IMR-90 (cell line): Measurements from ENCODE around the gene ARID3C. TPM values are rescaled to one million over a fixed set of nuclear protein-coding genes. Genes with fewer than 3 reads are reported as not detected.

Source experiments
- ATAC-seq: fragments of 200-7000 bp; cut with Tn5 transposase; 2 replicates; pipeline ENCODE4 v1.9.1; 2020; ENCODE audit warnings: low read depth, mild to moderate bottlenecking, moderate library complexity
- BruUV-seq: library from RNA; stranded (reverse); fragments of 400-500 nt; replicated peaks from 2 replicates; lab custom pipeline; 2021; lab: Mats Ljungman, UMichigan
- CTCF ChIA-PET: fragments of 300-600 bp; formaldehyde crosslinking; extraction: SDS; loops from one replicate; lab custom pipeline; 2021; ENCODE audit warnings: antibody characterized with exemption; lab: Yijun Ruan, JAX
- POLR2A ChIA-PET: fragments of 300-600 bp; sonication (Branson Sonifier 250); formaldehyde crosslinking; loops from one replicate; lab custom pipeline; 2022; ENCODE audit warnings: antibody characterized with exemption; ENCODE audit not compliant: unreplicated experiment; lab: Charles Lee
- DNase-seq: peaks from one replicate; pipeline ENCODE4 v3.0.0; 2013
- H2AFZ ChIP-seq: replicated peaks from 2 replicates; pipeline ENCODE3; 2013; ENCODE audit warnings: low read length, mild to moderate bottlenecking; ENCODE audit not compliant: poor library complexity
- H2AK5ac ChIP-seq: 2 replicates; pipeline ENCODE4 v1.6.1; 2013; ENCODE audit warnings: low read depth, low read length, inconsistent platforms
- H2AK9ac ChIP-seq: replicated peaks from 2 replicates; pipeline ENCODE3; 2013; ENCODE audit warnings: mild to moderate bottlenecking, low read depth, low read length, moderate library complexity; ENCODE audit not compliant: poor library complexity
- H2BK120ac ChIP-seq: 2 replicates; pipeline ENCODE4 v1.6.1; 2013; ENCODE audit warnings: low read depth, low read length, inconsistent platforms
- H2BK15ac ChIP-seq: 3 replicates; pipeline ENCODE4 v1.6.1; 2013; ENCODE audit warnings: low read depth, low read length, inconsistent platforms
- H2BK20ac ChIP-seq: 2 replicates; pipeline ENCODE4 v1.6.1; 2013; ENCODE audit warnings: low read depth, mild to moderate bottlenecking, inconsistent platforms, low read length, moderate library complexity
- H2BK5ac ChIP-seq: 2 replicates; pipeline ENCODE4 v1.6.1; 2013; ENCODE audit warnings: mild to moderate bottlenecking, low read depth, low read length, inconsistent platforms; ENCODE audit not compliant: poor library complexity, severe bottlenecking
- H3K14ac ChIP-seq: replicated peaks from 2 replicates; pipeline ENCODE4 v1.6.1; 2013; ENCODE audit warnings: low read depth, low read length, inconsistent platforms
- H3K18ac ChIP-seq: 2 replicates; pipeline ENCODE4 v1.6.1; 2013; ENCODE audit warnings: low read depth, low read length, control low read depth
- H3K23ac ChIP-seq: 2 replicates; pipeline ENCODE4 v1.6.1; 2013; ENCODE audit warnings: low read depth, low read length, inconsistent platforms
- H3K27ac ChIP-seq: 2 replicates; pipeline ENCODE4 v1.5.1; 2013; ENCODE audit warnings: mild to moderate bottlenecking, control low read depth, low read length; ENCODE audit not compliant: insufficient read depth
- H3K27me3 ChIP-seq: 2 replicates; pipeline ENCODE4 v1.6.1; 2013; ENCODE audit warnings: low read length; ENCODE audit not compliant: control insufficient read depth, insufficient read depth
- H3K36me3 ChIP-seq: 2 replicates; pipeline ENCODE4 v1.6.1; 2013; ENCODE audit warnings: low read length, mixed read lengths; ENCODE audit not compliant: control insufficient read depth, insufficient read depth
- H3K4ac ChIP-seq: 2 replicates; pipeline ENCODE4 v1.6.1; 2013; ENCODE audit warnings: low read depth, low read length, inconsistent platforms
- H3K4me1 ChIP-seq: 2 replicates; pipeline ENCODE4 v1.6.1; 2013; ENCODE audit warnings: low read length, mixed read lengths; ENCODE audit not compliant: control insufficient read depth, insufficient read depth
- H3K4me2 ChIP-seq: 2 replicates; pipeline ENCODE4 v1.6.1; 2013; ENCODE audit warnings: low read depth, mild to moderate bottlenecking, control low read depth, low read length, moderate library complexity
- H3K4me3 ChIP-seq: 2 replicates; pipeline ENCODE4 v1.5.1; 2013; ENCODE audit warnings: low read depth, mild to moderate bottlenecking, control low read depth, low read length, moderate library complexity; ENCODE audit not compliant: insufficient read depth
- H3K56ac ChIP-seq: 2 replicates; pipeline ENCODE4 v1.6.1; 2013; ENCODE audit warnings: low read length, inconsistent platforms; ENCODE audit not compliant: insufficient read depth; ENCODE audit errors: extremely low read depth
- H3K79me1 ChIP-seq, 2 experiments: 2 replicates each; pipeline ENCODE4 v1.6.1; 2013; ENCODE audit warnings: low read length in 2 of 2, inconsistent platforms in 1 of 2, low read depth in 1 of 2
- H3K9ac ChIP-seq: 2 replicates; pipeline ENCODE4 v1.6.1; 2013; ENCODE audit warnings: low read depth, low read length, control low read depth
- H3K9me1 ChIP-seq: 2 replicates; pipeline ENCODE4 v1.6.1; 2013; ENCODE audit warnings: low read length, inconsistent platforms; ENCODE audit not compliant: insufficient read depth
- H3K9me3 ChIP-seq: 2 replicates; pipeline ENCODE4 v1.6.1; 2013; ENCODE audit warnings: low read length; ENCODE audit not compliant: control insufficient read depth, insufficient read depth
- H4K20me1 ChIP-seq: 2 replicates; pipeline ENCODE4 v1.6.1; 2013; ENCODE audit warnings: low read length, inconsistent platforms; ENCODE audit not compliant: insufficient read depth
- H4K5ac ChIP-seq: 2 replicates; pipeline ENCODE4 v1.6.1; 2013; ENCODE audit warnings: mild to moderate bottlenecking, low read depth, low read length, control low read depth
- H4K8ac ChIP-seq, 2 experiments: 2 replicates each; pipeline ENCODE4 v1.6.1; 2013; ENCODE audit warnings: low read depth in 2 of 2, low read length in 2 of 2, control low read depth in 1 of 2, inconsistent platforms in 1 of 2
- H4K91ac ChIP-seq: 2 replicates; pipeline ENCODE4 v1.6.1; 2013; ENCODE audit warnings: low read depth, low read length, inconsistent platforms; ENCODE audit not compliant: insufficient read depth
- BHLHE40 ChIP-seq: fragments of 150-350 bp; IDR thresholded peaks from 2 replicates; pipeline ENCODE4 v1.6.1; 2016; ENCODE audit warnings: mild to moderate bottlenecking, low read depth, low read length
- CEBPB ChIP-seq: IDR thresholded peaks from 2 replicates; pipeline ENCODE4 v1.6.1; 2012; ENCODE audit warnings: low read depth, low read length, improper control_type of control experiment
- CHD1 ChIP-seq: IDR thresholded peaks from 2 replicates; pipeline ENCODE4 v1.6.1; 2012; ENCODE audit warnings: low read depth, low read length, improper control_type of control experiment
- CTCF ChIP-seq: conservative IDR thresholded peaks from 2 replicates; pipeline ENCODE4 v1.5.1; 2012; ENCODE audit warnings: mild to moderate bottlenecking, low read depth, low read length, improper control_type of control experiment
- ELK1 ChIP-seq: fragments of 150-350 bp; IDR thresholded peaks from 2 replicates; pipeline ENCODE4 v1.6.1; 2016; ENCODE audit warnings: low read depth, mild to moderate bottlenecking, low read length, moderate library complexity, borderline replicate concordance
- MAFK ChIP-seq: IDR thresholded peaks from 2 replicates; pipeline ENCODE4 v1.6.1; 2012; ENCODE audit warnings: low read depth, low read length, improper control_type of control experiment
- MAZ ChIP-seq: IDR thresholded peaks from 2 replicates; pipeline ENCODE4 v1.6.1; 2012; ENCODE audit warnings: low read depth, mild to moderate bottlenecking, low read length, improper control_type of control experiment, moderate library complexity, borderline replicate concordance
- MXI1 ChIP-seq: IDR thresholded peaks from 2 replicates; pipeline ENCODE4 v1.6.1; 2012; ENCODE audit warnings: low read depth, mild to moderate bottlenecking, low read length, moderate library complexity, borderline replicate concordance
- NFE2L2 ChIP-seq: fragments of 150-350 bp; IDR thresholded peaks from 2 replicates; pipeline ENCODE4 v1.6.1; 2016; ENCODE audit warnings: low read depth, mild to moderate bottlenecking, low read length
- POLR2A ChIP-seq: IDR thresholded peaks from 2 replicates; pipeline ENCODE4 v1.6.1; 2012; ENCODE audit warnings: mild to moderate bottlenecking, low read depth, low read length
- RAD21 ChIP-seq: IDR thresholded peaks from 2 replicates; pipeline ENCODE4 v1.6.1; 2012; ENCODE audit warnings: low read length, improper control_type of control experiment
- RCOR1 ChIP-seq: IDR thresholded peaks from 2 replicates; pipeline ENCODE4 v1.6.1; 2012; ENCODE audit warnings: mild to moderate bottlenecking, low read length, improper control_type of control experiment; ENCODE audit not compliant: insufficient replicate concordance
- RFX5 ChIP-seq: IDR thresholded peaks from 2 replicates; pipeline ENCODE4 v1.8.0; 2012; ENCODE audit warnings: low read depth, mild to moderate bottlenecking, low read length, moderate library complexity
- SMC3 ChIP-seq: fragments of 150-350 bp; IDR thresholded peaks from 2 replicates; pipeline ENCODE4 v1.6.1; 2016; ENCODE audit warnings: low read depth, mild to moderate bottlenecking, antibody characterized with exemption, low read length, moderate library complexity
- USF2 ChIP-seq: fragments of 150-350 bp; IDR thresholded peaks from 2 replicates; pipeline ENCODE4 v1.6.1; 2017; ENCODE audit warnings: mild to moderate bottlenecking, antibody characterized with exemption, low read length, low read depth
- WGBS, 2 experiments: methylation state at CpG; one replicate each; pipeline versions ENCODE4 v1.1.5 to v1.1.7; 2013; ENCODE audit warnings: missing lambda C conversion rate in 2 of 2; ENCODE audit not compliant: insufficient read length in 1 of 2; ENCODE audit errors: extremely low coverage in 2 of 2; 5-methylcytosine and 5-hydroxymethylcytosine counted together
- dilution Hi-C: fragments of 300-500 bp; cut with HindIII; formaldehyde crosslinking; loops from one replicate; pipeline ENCODE4 v1.14.3; 2018; ENCODE audit warnings: low sequenced_read_pairs; ENCODE audit not compliant: unreplicated experiment
- in situ Hi-C: fragments of 300-500 bp; cut with MboI; formaldehyde crosslinking; loops from 3 replicates; pipeline ENCODE4 v1.14.3; 2019; ENCODE audit warnings: low sequenced_read_pairs, inconsistent platforms, mixed read lengths
- intact Hi-C: fragments of 100-400 bp; cut with micrococcal nuclease; formaldehyde crosslinking; loops from 2 replicates; pipeline ENCODE4 v1.10.0; 2022
- polyA plus RNA-seq, 3 experiments: library from polyadenylated mRNA; depleted of rRNA; stranded (reverse); fragments of >200 nt; gene quantifications; 2 replicates each; pipeline ENCODE4 v1.2.3, GENCODE V29; 2012; ENCODE audit warnings: low replicate concordance in 1 of 3
- total RNA-seq: library from RNA; depleted of rRNA; stranded (reverse); fragments of >200 nt; gene quantifications from 2 replicates; pipeline ENCODE4 v1.2.3, GENCODE V29; 2012

ARID3C gene
- total and polyA plus RNA-seq, 2 of the 4 experiments (the other 2 are of a cell fraction): 0.07 TPM; not detected in 1

DNA sequence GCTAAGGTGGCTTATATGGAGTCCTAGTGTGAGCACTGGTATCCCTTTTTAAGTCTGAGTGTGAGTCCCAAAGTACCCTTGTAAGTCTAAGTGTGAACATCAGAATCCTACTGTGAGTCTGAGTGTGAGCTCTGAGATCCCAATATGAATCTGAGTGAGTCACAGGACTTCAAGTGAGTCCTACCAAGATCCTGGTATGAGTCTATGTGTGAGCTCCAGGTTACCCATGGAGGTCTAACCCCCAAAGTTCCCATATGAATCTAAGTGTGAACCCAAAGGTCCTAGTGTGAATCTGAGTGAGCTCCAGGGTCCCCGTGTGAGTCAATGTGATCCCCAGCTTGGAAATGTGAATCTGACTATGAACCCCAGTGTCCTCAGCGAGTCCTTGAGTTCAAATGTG is 41.6 kb downstream of the ARID3C start:
- Histone ChIP-seq H3K4me1 (no peaks in the 10 kb centered on the region; the same call in 1 of the 2 replicates), H3K9me3 (no peaks in the 10 kb centered on the region), H3K14ac (no peak overlapping the region), H3K36me3 (no peaks in the 10 kb centered on the region), H2BK15ac (no peak overlapping the region), H2BK120ac (no peak overlapping the region), H2AFZ (no peak overlapping the region), H3K9me1 (no peaks in the 10 kb centered on the region; the same call in 1 of the 2 replicates), H3K4me3 (no peak overlapping the region), H2BK5ac (no peak overlapping the region), H3K9ac (no peak overlapping the region), H3K27me3 (peaks cover 93% of the 10 kb centered on the region), H3K4ac (no peak overlapping the region), H3K27ac (no peak overlapping the region), H3K4me2 (no peak overlapping the region), H4K91ac (no peak overlapping the region), H2AK9ac (no peak overlapping the region), H3K23ac (no peak overlapping the region), H4K5ac (no peak overlapping the region), H3K18ac (no peak overlapping the region), H3K79me1 (no peaks in the 10 kb centered on the region), H4K8ac (no peak overlapping the region), H3K56ac (no peak overlapping the region), H2BK20ac (no peak overlapping the region), H2AK5ac (no peak overlapping the region), H4K20me1 (peaks cover 8% of the 10 kb centered on the region)
- 53% methylated on average over 2 of the region's 2 CpGs; no CpG with 5 or more reads in 1 of the 2 experiments for WGBS, 2 experiments
- POLR2A ChIA-PET: no interaction called here
- TF ChIP-seq BHLHE40 (no peak), CTCF (no peak), POLR2A (no peak), MAFK (no peak), RFX5 (no peak), RAD21 (no peak), CEBPB (no peak), ELK1 (no peak), MXI1 (no peak), USF2 (no peak), NFE2L2 (no peak), RCOR1 (no peak), MAZ (no peak), SMC3 (no peak), CHD1 (no peak)
- intact Hi-C loops (no loop called here), in situ Hi-C loops (no loop called here), dilution Hi-C loops (no loop called here)
- ATAC-seq: no peak
- CTCF ChIA-PET: interaction anchor here (1.0 to 1.6 kb wide), 2 partner anchors 39 to 183 kb away, joined by 4 to 5 read pairs; no protein-coding TSS in a partner anchor
- BruUV-seq: no TSS peak
- DNase-seq: no peak
